HepG2 (cell line): ENCODE results near the gene LRP1-AS. TPM values are rescaled to one million over a fixed set of nuclear protein-coding genes. Genes with fewer than 3 reads are reported as not detected.

Source experiments
- ATAC-seq: fragments of 200-7000 bp; cut with Tn5 transposase; 3 replicates; pipeline ENCODE4 v1.9.1; 2020; ENCODE audit warnings: mild to moderate bottlenecking, moderate library complexity
- BruUV-seq: library from RNA; stranded (reverse); fragments of 400-500 nt; replicated peaks from 2 replicates; lab custom pipeline; 2021; lab: Mats Ljungman, UMichigan
- CTCF ChIA-PET: fragments of 300-600 bp; formaldehyde crosslinking; extraction: SDS; loops from one replicate; lab custom pipeline; 2021; ENCODE audit warnings: low total read pairs, inconsistent platforms, low intra/inter-chr PET ratio; lab: Yijun Ruan, JAX
- POLR2A ChIA-PET: fragments of 350-600 bp; sonication (Branson Sonifier 250); formaldehyde crosslinking; loops from one replicate; lab custom pipeline; 2020; ENCODE audit warnings: antibody characterized with exemption, inconsistent platforms; lab: Yijun Ruan, JAX
- DNase-seq: peaks from one replicate; pipeline ENCODE4 v3.0.0-alpha.2; 2015; ENCODE audit warnings: low spot score
- FAIRE-seq: peaks from 3 replicates; lab custom pipeline; 2011; peaks lifted over from hg19 to GRCh38; lab: Jason Lieb, UNC
- H2AFZ ChIP-seq: one replicate; pipeline ENCODE4 v1.6.1; 2011; ENCODE audit warnings: low read length, inconsistent platforms
- H3K27ac ChIP-seq: fragments of 300-600 bp; 3 replicates; pipeline ENCODE4 v1.8.0; 2011; ENCODE audit warnings: mixed run types, mild to moderate bottlenecking, mixed read lengths, low read length, inconsistent platforms; ENCODE audit not compliant: insufficient read depth; ENCODE audit errors: extremely low read length
- H3K27me3 ChIP-seq, 2 experiments: fragments of 200-600 bp in 1 of 2; 2 replicates in 1 of 2; 3 replicates in 1 of 2; pipeline versions ENCODE4 v1.6.0 to v1.8.0; 2011; ENCODE audit warnings: low read length in 2 of 2, mild to moderate bottlenecking in 2 of 2, moderate library complexity in 2 of 2, inconsistent platforms in 1 of 2; ENCODE audit not compliant: insufficient read depth in 2 of 2, control insufficient read depth in 1 of 2
- H3K36me3 ChIP-seq, 2 experiments: fragments of 200-600 bp in 1 of 2; replicated peaks in 1 of 2; 2 replicates in 1 of 2; 3 replicates in 1 of 2; pipeline versions ENCODE4 v1.5.1 to v1.8.0; 2011; ENCODE audit warnings: low read length in 2 of 2, inconsistent platforms in 1 of 2; ENCODE audit not compliant: insufficient read depth in 2 of 2, control insufficient read depth in 1 of 2
- H3K4me1 ChIP-seq: 2 replicates; pipeline ENCODE4 v1.5.1; 2012; ENCODE audit warnings: low read length, inconsistent platforms; ENCODE audit not compliant: insufficient read depth
- H3K4me2 ChIP-seq: 2 replicates; pipeline ENCODE4 v1.6.0; 2011; ENCODE audit warnings: low read depth, low read length, inconsistent platforms
- H3K4me3 ChIP-seq, 3 experiments: fragments of 200-600 bp in 1 of 3; sonication (generic), shearing (Covaris generic) in 1 of 3; replicated peaks in 1 of 3; 2 replicates each; pipeline ENCODE4 v1.5.1; 2011 to 2016; ENCODE audit warnings: low read length in 3 of 3, inconsistent platforms in 2 of 3, low read depth in 2 of 3, mild to moderate bottlenecking in 2 of 3, control low read depth in 1 of 3, mixed read lengths in 1 of 3; ENCODE audit not compliant: insufficient read depth in 1 of 3
- H3K79me2 ChIP-seq: one replicate; pipeline ENCODE4 v1.6.1; 2011; ENCODE audit warnings: low read length, inconsistent platforms; ENCODE audit not compliant: insufficient read depth
- H3K9ac ChIP-seq: 2 replicates; pipeline ENCODE4 v1.6.0; 2011; ENCODE audit warnings: mild to moderate bottlenecking, low read depth, low read length, inconsistent platforms; ENCODE audit not compliant: insufficient read depth
- H3K9me3 ChIP-seq: 2 replicates; pipeline ENCODE4 v1.5.1; 2012; ENCODE audit warnings: mild to moderate bottlenecking, low read length
- H4K20me1 ChIP-seq: 2 replicates; pipeline ENCODE4 v1.6.0; 2011; ENCODE audit warnings: inconsistent platforms, mild to moderate bottlenecking, low read length, moderate library complexity; ENCODE audit not compliant: insufficient read depth
- NFAT5 ChIP-seq: sonication (generic); formaldehyde crosslinking; IDR thresholded peaks from 2 replicates; pipeline ENCODE4 v1.4.0; 2020; ENCODE audit warnings: missing genetic modification reagents
- NFRKB ChIP-seq: fragments of 450-650 bp; IDR thresholded peaks from 2 replicates; pipeline ENCODE4 v1.6.1; 2017
- TAF1 ChIP-seq: sonication (generic); formaldehyde crosslinking; IDR thresholded peaks from 2 replicates; pipeline ENCODE4 v1.4.0; 2020; ENCODE audit warnings: missing genetic modification reagents
- WGBS: methylation state at CpG from one replicate; pipeline ENCODE4 v1.1.6; 2017; ENCODE audit warnings: low lambda C conversion rate; 5-methylcytosine and 5-hydroxymethylcytosine counted together
- in situ Hi-C: cut with HindIII; loops from 2 replicates; pipeline ENCODE4 v1.10.0; 2017; ENCODE audit warnings: low pct_unique_long_range_greater_than_20kb; ENCODE audit not compliant: extremely low pct_ligation_motif_present
- intact Hi-C: fragments of 100-400 bp; cut with micrococcal nuclease; formaldehyde crosslinking; loops from one replicate; pipeline ENCODE4 v1.10.0; 2022; ENCODE audit not compliant: unreplicated experiment
- polyA plus RNA-seq, 8 experiments: library from polyadenylated mRNA; depleted of rRNA in 3 of 8; stranded (reverse) in 7 of 8; unstranded in 1 of 8; fragments of >200 nt; fragmentation: Illumina TruSeq in 4 of 8; extraction: Trizol in 4 of 8; gene quantifications; 2 replicates each; pipeline versions ENCODE4 v1.2.1 to v1.2.3, GENCODE V29; 2011 to 2016; ENCODE audit warnings: low read depth in 4 of 8, missing spikeins in 1 of 8, mixed read lengths in 1 of 8; ENCODE audit not compliant: insufficient read depth in 1 of 8
- total RNA-seq, 5 experiments: library from RNA; depleted of rRNA; stranded (reverse); fragments of >200 nt; fragmentation: Illumina TruSeq; extraction: Trizol; gene quantifications; 2 replicates each; pipeline ENCODE4 v1.2.3, GENCODE V29; 2016; ENCODE audit warnings: low read depth in 1 of 5

Gene LRP1-AS
- total and polyA plus RNA-seq, 2 of the 13 experiments (the other 11 are each of a cell fraction or from before 2014, with no cell fraction given), result 0.20 TPM; not detected in 1

GRCh38 chr12:57133916-57134315, 13.5 kb downstream of the LRP1-AS start:
- no peak for TF ChIP-seq NFAT5 (CRISPR knock-in tag)
- no peak for TF ChIP-seq NFRKB
- no peak for TF ChIP-seq TAF1 (CRISPR knock-in tag)
- Histone ChIP-seq H3K9me3 (no peaks in the 10 kb centered on the region), H3K4me1 (peaks cover 93% of the 10 kb centered on the region), H3K36me3 (peaks cover 7 to 12% of the 10 kb centered on the region in 2 experiments; a peak in 2 of 5 replicates), H3K79me2 (peaks cover 66% of the 10 kb centered on the region), H3K4me2 (0 out of 2 replicates have a peak overlapping the region, but pooled peaks have one; percentile 0), H3K27ac (no peak overlapping the region), H3K9ac (no peak overlapping the region), H3K4me3 (no peak overlapping the region; a peak in 1 of 6 replicates), H3K27me3 (no peaks in the 10 kb centered on the region; a peak in 1 of 5 replicates), H2AFZ (no peak overlapping the region), H4K20me1 (peaks cover 33% of the 10 kb centered on the region)
- in situ Hi-C loops (loop anchor here (5.0 kb wide), 1 partner anchor 43 kb away; no protein-coding TSS in a partner anchor), intact Hi-C loops (no loop called here)
- 93% methylated on average over 5 of the region's 6 CpGs for WGBS
- POLR2A ChIA-PET, result interaction anchor here (5.2 to 16.0 kb wide), 2 partner anchors 16 to 22 kb away, joined by 19 to 827 read pairs; partner anchors contain the start of genes LRP1-AS and STAT6
- CTCF ChIA-PET, result no interaction called here
- ATAC-seq (no peak), DNase-seq (no peak), FAIRE-seq (no peak)
- no TSS peak for BruUV-seq
